ENCODE data around the gene NTMT1. TPM values are rescaled to one million over a fixed set of nuclear protein-coding genes. Genes with fewer than 3 reads are reported as not detected.

Gene NTMT1
- total RNA-seq, 1 donor: 27.6 TPM

DNA sequence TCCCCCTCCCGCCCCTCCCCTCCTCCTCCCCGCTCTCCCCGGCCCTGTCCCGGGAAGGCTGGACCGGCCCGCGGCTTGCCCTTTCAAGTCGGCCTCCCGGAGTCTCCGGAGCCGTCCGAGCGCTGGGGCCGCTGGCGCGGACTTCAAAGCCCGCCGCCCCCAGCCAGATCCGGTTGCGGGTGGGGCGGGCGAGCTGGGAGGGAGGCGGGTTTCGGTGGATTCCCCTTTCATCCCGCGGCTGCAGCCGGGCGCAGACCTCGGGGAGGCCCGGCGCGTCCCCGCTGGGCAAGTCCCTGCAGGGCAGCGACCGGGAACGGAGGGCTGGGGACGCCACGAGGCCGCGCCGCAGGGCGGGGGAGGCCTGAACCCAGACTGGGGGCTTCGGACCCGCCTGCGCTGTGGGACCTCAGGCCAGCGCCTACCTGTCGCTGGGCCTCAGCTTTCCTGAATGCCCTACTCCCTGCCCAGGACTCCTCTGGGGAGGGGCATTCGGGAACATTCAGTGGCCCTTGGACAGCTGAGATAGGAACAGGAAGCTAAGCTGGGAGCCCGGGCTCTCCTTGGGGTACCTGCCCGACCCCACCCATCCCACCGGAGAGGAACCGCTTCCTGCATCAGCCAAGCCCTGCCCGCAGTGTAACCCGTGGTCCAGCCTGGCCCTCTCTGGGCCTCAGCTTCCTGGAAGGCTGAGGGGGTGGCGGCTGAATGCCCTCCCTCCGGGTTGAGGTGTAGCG, 28.4 kb upstream of the NTMT1 start:
- peak overlapping the region; percentile 50 for H3K4me3 ChIP-seq (ENCODE audit: low read depth, low read length)
- peak; percentile 55 for DNase-seq (ENCODE audit: low read depth)
- TF ChIP-seq, protein P1, sequence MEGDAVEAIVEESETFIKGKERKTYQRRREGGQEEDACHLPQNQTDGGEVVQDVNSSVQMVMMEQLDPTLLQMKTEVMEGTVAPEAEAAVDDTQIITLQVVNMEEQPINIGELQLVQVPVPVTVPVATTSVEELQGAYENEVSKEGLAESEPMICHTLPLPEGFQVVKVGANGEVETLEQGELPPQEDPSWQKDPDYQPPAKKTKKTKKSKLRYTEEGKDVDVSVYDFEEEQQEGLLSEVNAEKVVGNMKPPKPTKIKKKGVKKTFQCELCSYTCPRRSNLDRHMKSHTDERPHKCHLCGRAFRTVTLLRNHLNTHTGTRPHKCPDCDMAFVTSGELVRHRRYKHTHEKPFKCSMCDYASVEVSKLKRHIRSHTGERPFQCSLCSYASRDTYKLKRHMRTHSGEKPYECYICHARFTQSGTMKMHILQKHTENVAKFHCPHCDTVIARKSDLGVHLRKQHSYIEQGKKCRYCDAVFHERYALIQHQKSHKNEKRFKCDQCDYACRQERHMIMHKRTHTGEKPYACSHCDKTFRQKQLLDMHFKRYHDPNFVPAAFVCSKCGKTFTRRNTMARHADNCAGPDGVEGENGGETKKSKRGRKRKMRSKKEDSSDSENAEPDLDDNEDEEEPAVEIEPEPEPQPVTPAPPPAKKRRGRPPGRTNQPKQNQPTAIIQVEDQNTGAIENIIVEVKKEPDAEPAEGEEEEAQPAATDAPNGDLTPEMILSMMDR (IDR thresholded peaks at IDR 0.05; ENCODE audit: insufficient read depth, low read length): no peak

DNA sequence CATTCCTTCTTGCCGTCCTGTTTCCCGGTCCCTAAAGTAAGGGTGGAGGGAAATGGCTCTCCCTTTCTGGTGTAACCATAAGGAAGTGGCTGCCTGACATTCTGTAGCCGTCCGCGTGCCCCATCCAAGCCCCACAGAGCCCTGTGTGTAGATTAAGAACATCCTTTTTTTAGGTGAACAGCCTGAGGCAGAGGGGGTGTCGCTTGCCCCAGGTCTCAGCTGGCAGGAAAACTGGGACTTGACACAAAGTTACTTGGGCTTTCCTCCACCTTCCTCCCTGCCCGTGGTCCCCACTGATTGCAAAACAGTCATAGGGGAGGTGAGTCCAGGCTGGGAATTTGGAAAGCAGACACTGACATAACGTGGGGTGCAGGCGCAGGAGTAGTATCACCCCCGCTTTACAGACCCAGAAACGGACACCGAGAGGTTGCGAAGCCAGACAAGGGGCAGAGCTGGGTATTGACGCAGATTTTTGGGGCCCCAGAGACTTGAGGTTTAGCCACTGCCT, 27.8 kb upstream of the NTMT1 start:
- TF ChIP-seq, protein P1 (IDR thresholded peaks at IDR 0.05; ENCODE audit: insufficient read depth, low read length): no peak
- no peak overlapping the region for H3K4me3 ChIP-seq (ENCODE audit: low read depth, low read length)
- DNase-seq (ENCODE audit: low read depth): no peak

DNA sequence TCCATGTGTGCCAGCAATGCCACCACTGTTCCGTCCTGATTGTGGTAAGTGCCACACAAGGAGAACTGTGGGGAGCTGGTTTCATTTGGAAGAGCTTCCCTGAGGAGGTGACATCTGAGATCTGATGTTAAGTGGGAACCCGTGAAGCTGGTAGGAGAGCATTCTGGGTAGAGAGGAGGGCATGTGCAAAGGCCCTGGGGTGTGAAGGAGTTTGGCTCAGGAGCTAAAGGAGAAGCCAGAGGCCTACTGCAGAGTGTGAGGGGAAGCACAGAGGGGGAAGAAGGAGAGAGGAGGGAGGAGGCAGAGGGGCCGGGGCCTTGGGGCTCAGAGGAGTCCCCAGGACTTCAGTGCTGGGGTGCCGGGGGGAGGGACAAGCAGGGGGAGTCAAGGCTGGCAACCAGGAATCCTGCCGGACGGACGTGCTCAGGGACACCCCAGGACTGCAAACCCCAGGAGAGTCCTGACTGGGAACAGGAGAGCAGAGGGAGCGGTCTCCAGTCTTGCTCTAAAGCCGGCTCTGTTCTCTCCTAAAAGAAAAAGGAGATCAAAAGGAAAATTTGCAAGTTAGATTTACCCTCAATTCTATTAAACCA, 24.8 kb upstream of the NTMT1 start:
- H3K4me3 ChIP-seq (ENCODE audit: low read depth, low read length): no peak overlapping the region
- no peak for DNase-seq (ENCODE audit: low read depth)
- TF ChIP-seq, protein P1 (IDR thresholded peaks at IDR 0.05; ENCODE audit: insufficient read depth, low read length): no peak

DNA sequence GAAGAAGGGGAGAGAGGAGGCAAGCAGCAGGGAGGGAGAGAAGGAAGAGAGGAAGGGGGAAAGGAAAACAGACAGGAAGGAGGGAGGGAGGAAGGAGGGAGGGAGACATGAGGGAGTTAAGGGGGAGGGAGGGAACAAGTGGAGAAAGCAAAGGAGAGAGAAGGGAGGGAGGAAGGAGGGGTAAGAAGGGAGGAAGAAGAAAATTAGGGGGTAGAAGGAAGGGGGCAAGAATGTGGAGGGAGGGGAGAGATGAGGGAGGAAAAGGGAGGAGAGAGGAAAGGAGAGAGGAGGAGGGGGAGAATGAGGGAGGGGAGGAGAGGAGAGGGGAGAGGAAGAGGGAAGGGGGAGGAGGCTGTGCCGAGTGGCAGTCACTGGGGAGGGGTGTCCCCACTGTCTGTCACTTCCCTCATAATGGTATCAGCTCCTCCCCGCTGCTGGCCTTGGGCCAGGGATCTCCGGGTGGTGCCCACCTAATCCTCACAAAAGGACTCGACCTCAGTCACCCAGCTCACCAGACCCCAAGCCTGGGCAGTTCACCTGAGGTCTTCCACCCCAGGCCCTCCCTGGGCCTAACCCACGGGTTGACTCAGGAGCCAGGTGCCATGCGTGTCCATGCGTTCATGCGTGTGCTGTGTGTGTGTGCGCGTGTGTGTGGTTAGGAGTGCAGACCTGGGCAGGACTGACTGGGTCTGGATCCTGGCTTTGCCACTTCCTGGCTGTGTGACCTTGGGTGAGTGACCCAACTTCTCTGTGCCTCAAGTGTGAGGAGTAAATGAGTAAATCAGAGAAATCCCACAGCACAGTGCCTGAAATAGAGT, 23.2 kb upstream of the NTMT1 start:
- TF ChIP-seq, protein P1 (IDR thresholded peaks at IDR 0.05; ENCODE audit: insufficient read depth, low read length): no peak
- H3K4me3 ChIP-seq (ENCODE audit: low read depth, low read length): no peak overlapping the region
- no peak for DNase-seq (ENCODE audit: low read depth)

DNA sequence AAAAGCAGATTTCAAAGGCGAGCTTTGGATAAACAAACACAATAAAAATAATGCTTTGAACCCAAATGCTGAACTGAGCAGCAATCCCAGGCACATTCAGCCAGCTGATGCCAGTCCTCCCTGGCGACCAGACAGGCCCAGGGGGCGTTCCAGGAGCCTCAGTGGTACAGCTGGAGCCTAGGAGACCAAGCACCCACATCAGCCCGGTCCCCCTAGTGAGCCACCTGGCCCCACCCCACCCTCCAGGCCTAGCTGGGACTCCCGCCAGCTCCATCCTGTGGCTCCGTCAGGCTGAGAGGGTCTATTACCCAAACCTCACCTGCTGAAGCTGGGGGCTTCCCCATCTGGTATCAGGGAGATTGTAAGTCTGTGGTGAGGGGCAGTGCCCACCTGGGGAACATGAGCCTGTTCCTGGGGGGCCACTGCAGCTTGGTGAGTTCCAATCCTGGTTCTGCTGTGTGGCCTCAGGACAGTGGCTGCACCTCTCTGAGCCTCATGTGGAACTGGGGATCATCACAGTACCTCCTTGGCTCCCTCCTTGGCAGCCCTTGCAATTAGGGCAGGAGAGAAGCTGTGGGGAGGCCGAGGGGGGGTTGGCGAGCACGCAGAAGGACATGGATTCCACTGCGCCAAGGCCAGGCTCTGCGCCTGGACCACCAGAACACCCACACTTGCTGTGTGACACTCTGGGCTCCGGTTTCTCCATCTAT, 21.8 kb upstream of the NTMT1 start:
- TF ChIP-seq, protein P1 (IDR thresholded peaks at IDR 0.05; ENCODE audit: insufficient read depth, low read length): no peak
- H3K4me3 ChIP-seq (ENCODE audit: low read depth, low read length): no peak overlapping the region
- DNase-seq (ENCODE audit: low read depth): no peak

DNA sequence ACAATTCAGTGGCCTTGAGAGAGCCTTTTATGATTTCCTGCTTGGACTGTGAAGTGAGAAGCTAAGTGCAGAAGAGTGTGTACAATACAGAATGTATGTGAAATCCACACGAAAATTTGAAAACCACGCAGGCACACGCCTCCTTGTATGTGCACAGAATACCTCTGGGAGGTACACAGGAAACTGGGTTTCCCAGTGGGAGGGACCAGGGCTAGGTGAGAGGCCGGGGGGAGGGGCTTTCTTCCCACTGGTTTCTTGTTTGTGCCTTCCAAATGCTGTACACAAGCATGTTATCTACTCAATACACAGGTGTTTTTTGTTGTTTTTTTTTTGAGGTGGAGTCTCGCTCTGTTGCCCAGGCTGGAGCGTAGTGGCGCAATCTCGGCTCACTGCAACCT, 21.2 kb upstream of the NTMT1 start:
- no peak overlapping the region for H3K4me3 ChIP-seq (ENCODE audit: low read depth, low read length)
- DNase-seq (ENCODE audit: low read depth): no peak
- TF ChIP-seq, protein P1 (IDR thresholded peaks at IDR 0.05; ENCODE audit: insufficient read depth, low read length): no peak

Measured in fibroblast of the aortic adventitia (primary cell).